ENCODE data around the gene DAB1.

DAB1 gene

GRCh38 chr1:57321776-57322175 lies 102.1 kb downstream of the DAB1 start:
- in situ Hi-C loops (cut with MboI; ENCODE audit: low pct_unique_long_range_greater_than_20kb, low sequenced_read_pairs, unreplicated experiment), result no loop called here
- DNase-seq (ENCODE audit: low spot score), result no peak
- TF ChIP-seq CTCF (IDR thresholded peaks at IDR 0.05; ENCODE audit: extremely low read depth, insufficient read depth, missing control alignments), result no peak

GRCh38 chr1:57319791-57320190 lies 104.1 kb downstream of the DAB1 start:
- no peak for DNase-seq (ENCODE audit: low spot score)
- no peak for TF ChIP-seq CTCF (IDR thresholded peaks at IDR 0.05; ENCODE audit: extremely low read depth, insufficient read depth, missing control alignments)
- in situ Hi-C loops (cut with MboI; ENCODE audit: low pct_unique_long_range_greater_than_20kb, low sequenced_read_pairs, unreplicated experiment), result no loop called here

DNA sequence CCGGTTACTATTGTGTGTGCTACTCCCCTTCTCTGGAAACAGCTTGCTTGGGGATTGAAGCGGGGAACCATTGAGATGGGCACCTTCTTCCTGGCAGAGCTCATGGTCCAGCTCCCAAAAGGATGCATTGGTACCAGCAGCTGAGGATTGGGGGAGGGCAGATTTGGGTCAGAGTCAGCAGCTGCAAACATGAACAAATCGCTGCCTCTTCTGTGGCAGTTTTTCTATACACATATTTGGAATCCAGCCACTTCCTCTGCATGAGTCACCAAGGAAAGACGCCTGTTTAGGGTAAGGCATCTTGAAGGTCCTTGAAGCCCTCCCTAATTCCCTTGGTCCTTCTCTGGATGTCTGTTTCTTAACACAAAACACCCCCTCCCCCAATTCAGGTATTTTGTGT lies 104.7 kb downstream of the DAB1 start:
- no peak for TF ChIP-seq CTCF (IDR thresholded peaks at IDR 0.05; ENCODE audit: extremely low read depth, insufficient read depth, missing control alignments)
- in situ Hi-C loops (cut with MboI; ENCODE audit: low pct_unique_long_range_greater_than_20kb, low sequenced_read_pairs, unreplicated experiment), result no loop called here
- DNase-seq (ENCODE audit: low spot score), result no peak

DNA sequence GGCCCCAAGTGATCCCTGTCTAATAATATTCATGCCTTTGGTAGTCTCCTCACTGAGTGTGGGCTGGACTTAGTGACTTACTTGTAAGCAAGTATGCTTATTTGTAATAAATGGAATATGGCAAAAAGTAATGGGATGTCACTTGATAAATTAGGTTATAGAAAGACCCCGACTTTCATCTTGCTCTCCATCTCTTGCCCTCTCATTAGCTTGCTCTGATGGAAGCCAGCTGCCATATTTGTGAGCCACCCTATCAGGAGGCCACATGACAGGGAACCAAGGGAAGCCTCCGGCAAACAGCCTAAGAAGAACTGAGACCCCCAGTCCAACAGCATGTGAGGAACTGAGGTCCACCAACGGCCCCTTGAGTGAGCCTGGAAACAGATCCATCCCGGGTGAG lies 107.0 kb downstream of the DAB1 start:
- no peak for TF ChIP-seq CTCF (IDR thresholded peaks at IDR 0.05; ENCODE audit: extremely low read depth, insufficient read depth, missing control alignments)
- DNase-seq (ENCODE audit: low spot score), result no peak
- in situ Hi-C loops (cut with MboI; ENCODE audit: low pct_unique_long_range_greater_than_20kb, low sequenced_read_pairs, unreplicated experiment), result no loop called here

DNA sequence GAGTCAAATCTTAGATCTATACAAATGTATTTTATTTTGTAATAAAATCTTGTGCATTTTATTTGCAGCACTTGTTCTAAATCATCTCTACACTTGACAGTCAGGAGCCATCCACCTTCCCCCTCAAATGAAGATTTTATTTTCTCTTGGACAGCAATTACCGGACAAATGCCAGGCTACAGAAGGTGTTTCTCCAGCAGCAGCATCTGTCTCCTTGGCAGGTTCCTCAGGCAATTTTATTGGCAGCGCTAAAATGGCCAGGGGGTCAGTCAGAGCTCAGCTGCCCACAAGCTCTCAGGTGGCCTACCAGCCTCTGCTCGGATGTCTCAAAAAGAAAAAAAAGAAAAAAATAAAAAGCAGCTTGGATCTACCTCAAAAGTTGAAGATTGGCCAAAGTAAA lies 107.6 kb downstream of the DAB1 start:
- no peak for TF ChIP-seq CTCF (IDR thresholded peaks at IDR 0.05; ENCODE audit: extremely low read depth, insufficient read depth, missing control alignments)
- DNase-seq (ENCODE audit: low spot score), result no peak
- in situ Hi-C loops (cut with MboI; ENCODE audit: low pct_unique_long_range_greater_than_20kb, low sequenced_read_pairs, unreplicated experiment), result no loop called here

DNA sequence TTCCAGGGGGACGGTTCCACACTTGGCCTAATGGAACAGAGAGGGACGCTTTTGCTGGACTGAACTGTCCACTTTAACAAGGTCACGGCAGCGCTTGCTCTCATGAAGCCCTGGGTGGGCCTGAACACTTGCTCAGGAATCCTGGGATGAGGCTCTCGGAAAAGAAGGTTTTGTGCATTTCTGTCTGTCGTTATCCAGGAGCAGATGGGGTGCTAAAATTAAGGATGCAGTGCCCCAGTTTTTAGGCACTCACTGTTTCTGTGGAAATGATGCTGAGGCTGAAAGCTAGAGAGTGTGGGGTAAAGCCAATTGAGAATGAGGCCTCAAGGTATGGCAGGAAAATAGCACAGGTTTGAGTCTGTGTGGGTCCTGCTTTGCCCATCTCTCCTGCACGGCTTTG lies 111.0 kb downstream of the DAB1 start:
- no peak for DNase-seq (ENCODE audit: low spot score)
- TF ChIP-seq CTCF (IDR thresholded peaks at IDR 0.05; ENCODE audit: extremely low read depth, insufficient read depth, missing control alignments), result no peak
- in situ Hi-C loops (cut with MboI; ENCODE audit: low pct_unique_long_range_greater_than_20kb, low sequenced_read_pairs, unreplicated experiment), result no loop called here

DNA sequence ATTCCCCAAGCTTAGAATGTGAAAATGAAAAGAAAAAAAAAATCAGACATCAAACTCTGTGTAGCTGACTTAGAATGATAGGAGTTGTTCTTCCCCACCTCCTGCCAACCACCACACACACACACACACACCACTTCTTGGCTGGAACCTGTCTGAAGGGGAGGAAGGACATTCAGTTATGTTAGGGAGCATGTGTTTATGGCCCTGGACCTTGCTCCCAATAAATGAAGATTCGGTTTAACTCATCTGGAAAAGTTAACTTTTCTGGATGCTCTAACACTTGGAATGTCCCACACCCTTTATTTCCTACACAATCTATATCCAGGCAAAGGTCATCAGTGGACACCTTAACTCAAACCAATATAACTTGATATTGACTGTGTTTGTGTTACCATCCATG lies 112.4 kb downstream of the DAB1 start:
- no peak for TF ChIP-seq CTCF (IDR thresholded peaks at IDR 0.05; ENCODE audit: extremely low read depth, insufficient read depth, missing control alignments)
- in situ Hi-C loops (cut with MboI; ENCODE audit: low pct_unique_long_range_greater_than_20kb, low sequenced_read_pairs, unreplicated experiment), result no loop called here
- DNase-seq (ENCODE audit: low spot score), result no peak

Measured in GM13977 (cell line).